Measurements from ENCODE around the gene CDK14. TPM values are rescaled to one million over a fixed set of nuclear protein-coding genes. Genes with fewer than 3 reads are reported as not detected.

Gene CDK14
- total RNA-seq, 2 experiments from 2014 or later = 0.05 to 0.27 TPM

DNA sequence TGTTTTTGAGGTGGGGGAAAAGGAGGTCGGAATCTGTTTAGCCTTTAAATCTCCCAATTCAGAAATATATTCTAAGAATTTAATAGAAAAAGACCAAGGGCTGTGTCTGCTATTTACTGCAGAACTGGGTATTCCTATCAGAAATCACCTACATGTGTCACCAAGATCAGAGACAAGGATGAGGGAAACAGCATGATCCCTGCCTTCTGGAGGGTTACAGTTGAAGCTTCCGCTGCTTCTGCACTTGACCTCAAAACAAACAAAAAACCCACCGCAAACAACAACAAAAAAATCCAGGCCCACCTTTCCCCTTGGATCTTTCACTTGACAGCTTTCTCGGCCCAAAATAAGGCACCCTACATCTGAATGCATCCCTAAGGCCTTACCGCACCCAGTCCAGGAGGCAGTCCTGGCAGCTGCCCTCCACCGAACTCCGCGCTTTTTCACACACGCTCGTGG lies 750 bp upstream of the CDK14 start:
- Mint-ChIP-seq H3K4me1 (ENCODE audit: low read depth) (peaks cover 17% of the 10 kb centered on the region), H3K4me3 (peak overlapping the region; percentile 59), H3K27me3 (peaks cover 52% of the 10 kb centered on the region), H3K36me3 (ENCODE audit: low read depth) (no peaks in the 10 kb centered on the region), H3K27ac (no peak overlapping the region), H3K9me3 (no peaks in the 10 kb centered on the region)
- TF ChIP-seq, protein P1, sequence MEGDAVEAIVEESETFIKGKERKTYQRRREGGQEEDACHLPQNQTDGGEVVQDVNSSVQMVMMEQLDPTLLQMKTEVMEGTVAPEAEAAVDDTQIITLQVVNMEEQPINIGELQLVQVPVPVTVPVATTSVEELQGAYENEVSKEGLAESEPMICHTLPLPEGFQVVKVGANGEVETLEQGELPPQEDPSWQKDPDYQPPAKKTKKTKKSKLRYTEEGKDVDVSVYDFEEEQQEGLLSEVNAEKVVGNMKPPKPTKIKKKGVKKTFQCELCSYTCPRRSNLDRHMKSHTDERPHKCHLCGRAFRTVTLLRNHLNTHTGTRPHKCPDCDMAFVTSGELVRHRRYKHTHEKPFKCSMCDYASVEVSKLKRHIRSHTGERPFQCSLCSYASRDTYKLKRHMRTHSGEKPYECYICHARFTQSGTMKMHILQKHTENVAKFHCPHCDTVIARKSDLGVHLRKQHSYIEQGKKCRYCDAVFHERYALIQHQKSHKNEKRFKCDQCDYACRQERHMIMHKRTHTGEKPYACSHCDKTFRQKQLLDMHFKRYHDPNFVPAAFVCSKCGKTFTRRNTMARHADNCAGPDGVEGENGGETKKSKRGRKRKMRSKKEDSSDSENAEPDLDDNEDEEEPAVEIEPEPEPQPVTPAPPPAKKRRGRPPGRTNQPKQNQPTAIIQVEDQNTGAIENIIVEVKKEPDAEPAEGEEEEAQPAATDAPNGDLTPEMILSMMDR (IDR thresholded peaks at IDR 0.05) = no peak
- DNase-seq (no peak), ATAC-seq (no peak)
- POLR2A ChIA-PET = interaction anchor here (1.2 kb wide), 1 partner anchor 122 kb away, joined by 3 read pairs; no protein-coding TSS in a partner anchor
- intact Hi-C loops (cut with micrococcal nuclease) = no loop called here
- CTCF ChIA-PET = interaction anchor here (1.0 kb wide), 1 partner anchor 128 kb away, joined by 3 read pairs; no protein-coding TSS in a partner anchor

DNA sequence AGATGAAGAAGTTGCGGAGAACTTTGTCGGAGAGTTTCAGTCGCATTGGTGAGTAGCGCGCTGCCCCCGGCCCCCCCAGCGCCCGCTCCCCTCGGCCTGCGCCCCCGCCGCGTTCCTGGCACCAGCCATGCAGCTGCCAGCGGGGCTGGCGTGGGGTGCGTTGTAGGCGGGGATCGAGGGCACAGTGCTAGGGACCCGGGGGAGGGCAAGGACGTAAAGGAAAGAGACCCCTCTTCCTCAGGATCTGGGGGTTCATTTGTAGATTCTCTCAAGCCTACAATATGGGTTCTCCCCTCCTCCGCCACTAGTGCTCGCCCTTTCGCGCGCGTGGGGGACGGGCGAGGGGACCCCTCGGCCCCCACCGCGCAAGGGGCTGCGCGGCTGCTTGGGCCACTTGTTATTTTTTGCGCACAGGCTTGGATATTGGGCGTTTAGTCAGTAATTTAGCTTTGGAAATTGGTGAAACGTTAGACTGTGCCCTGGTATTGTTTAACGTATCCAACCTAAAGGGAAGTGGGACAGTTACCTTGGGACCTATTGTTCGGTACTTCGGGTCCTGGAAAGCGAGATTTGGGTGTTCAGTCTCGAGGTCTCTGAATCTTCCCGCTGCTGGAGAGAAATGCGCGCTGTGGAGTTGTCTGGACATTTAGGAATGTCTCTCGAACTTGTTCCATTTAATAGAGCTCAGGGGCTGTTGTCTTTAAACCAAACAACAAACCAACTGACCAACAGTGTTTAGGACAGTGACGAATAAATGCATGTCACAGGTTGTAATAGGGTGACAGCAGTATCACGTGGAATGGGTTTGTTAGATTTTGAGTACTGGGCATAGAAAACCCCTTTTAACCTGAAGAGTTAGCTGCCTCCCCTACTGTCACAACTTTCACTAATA lies 796 bp downstream of the CDK14 start:
- Mint-ChIP-seq H3K4me1 (ENCODE audit: low read depth) (peaks cover 17% of the 10 kb centered on the region), H3K27me3 (peaks cover 59% of the 10 kb centered on the region), H3K27ac (no peak overlapping the region), H3K4me3 (peak overlapping the region; percentile 73), H3K9me3 (no peaks in the 10 kb centered on the region), H3K36me3 (ENCODE audit: low read depth) (no peaks in the 10 kb centered on the region)
- intact Hi-C loops (cut with micrococcal nuclease) = no loop called here
- POLR2A ChIA-PET = interaction anchor here (1.1 kb wide), 1 partner anchor 16 kb away, joined by 3 read pairs; no protein-coding TSS in a partner anchor
- DNase-seq (no peak), ATAC-seq (no peak)
- TF ChIP-seq, protein P1 (IDR thresholded peaks at IDR 0.05) = no peak
- CTCF ChIA-PET = interaction anchor here (1.0 to 2.1 kb wide), 2 partner anchors 10 to 141 kb away, joined by 4 to 9 read pairs; no protein-coding TSS in a partner anchor

DNA sequence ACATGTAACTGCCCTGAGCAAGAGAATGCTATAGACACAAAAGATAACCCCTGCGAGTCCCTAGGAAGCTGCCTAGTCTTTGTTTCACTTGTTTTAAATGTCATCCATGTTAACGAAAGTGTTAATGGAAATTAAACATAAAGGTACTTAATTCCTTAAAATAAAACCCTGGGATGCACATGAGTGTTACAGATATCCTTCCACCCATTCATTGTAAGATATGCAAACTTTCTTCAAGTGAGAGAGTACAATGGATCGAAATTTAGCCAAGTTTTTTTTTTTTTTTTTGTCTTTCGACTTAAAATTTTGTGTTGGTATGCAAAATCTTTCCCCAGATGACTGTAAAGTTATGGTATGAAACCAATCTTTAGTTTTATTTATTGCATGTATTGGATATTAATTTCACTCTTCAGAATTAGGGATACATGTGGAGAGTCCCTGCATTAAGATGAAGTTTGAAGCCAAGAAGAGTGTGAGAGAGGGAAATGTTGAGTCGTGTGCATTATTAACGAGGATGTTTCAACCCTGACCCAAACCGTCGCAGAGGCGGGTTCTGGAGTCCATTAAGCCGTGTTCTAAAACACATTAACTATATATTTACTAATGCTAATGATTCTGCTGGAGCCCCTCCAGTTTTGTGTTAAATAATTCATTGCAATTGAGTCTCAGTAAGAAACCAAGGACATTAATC lies 1.6 kb downstream of the CDK14 start:
- no peak for DNase-seq
- TF ChIP-seq, protein P1 (IDR thresholded peaks at IDR 0.05) = no peak
- Mint-ChIP-seq H3K9me3 (no peaks in the 10 kb centered on the region), H3K36me3 (ENCODE audit: low read depth) (no peaks in the 10 kb centered on the region), H3K4me1 (ENCODE audit: low read depth) (peaks cover 17% of the 10 kb centered on the region), H3K4me3 (no peak overlapping the region), H3K27ac (no peak overlapping the region), H3K27me3 (peaks cover 59% of the 10 kb centered on the region)
- intact Hi-C loops (cut with micrococcal nuclease) = no loop called here
- POLR2A ChIA-PET = no interaction called here
- CTCF ChIA-PET = interaction anchor here (1.0 to 2.1 kb wide), 2 partner anchors 9 to 142 kb away, joined by 4 to 9 read pairs; no protein-coding TSS in a partner anchor
- no peak for ATAC-seq

DNA sequence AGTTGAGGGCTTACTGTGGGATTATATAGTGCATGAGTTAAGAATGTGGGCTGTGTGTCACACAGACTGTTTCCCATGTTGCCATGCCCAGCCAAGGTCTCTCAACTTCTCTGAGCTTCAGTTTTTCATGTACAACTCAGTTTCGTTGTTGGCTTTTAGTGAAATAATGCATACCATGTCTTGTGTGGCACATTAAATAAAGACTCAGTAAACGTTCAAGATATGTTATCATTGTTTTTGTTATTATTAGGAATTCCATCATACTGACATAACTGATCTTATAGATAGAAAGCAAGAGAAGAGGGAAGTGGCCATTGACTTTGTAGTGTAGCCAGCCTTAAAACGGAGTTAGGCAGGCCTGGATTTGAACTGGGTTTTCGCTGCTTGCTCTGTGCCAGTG lies 2.9 kb downstream of the CDK14 start:
- no peak overlapping the region for H3K27ac Mint-ChIP-seq
- no peak for DNase-seq
- H3K4me1 Mint-ChIP-seq (ENCODE audit: low read depth) = peaks cover 17% of the 10 kb centered on the region
- ChIA-PET CTCF (no interaction called here), POLR2A (no interaction called here)
- no peak overlapping the region for H3K4me3 Mint-ChIP-seq
- H3K27me3 Mint-ChIP-seq = peaks cover 51% of the 10 kb centered on the region
- no peaks in the 10 kb centered on the region for H3K9me3 Mint-ChIP-seq
- TF ChIP-seq, protein P1 (IDR thresholded peaks at IDR 0.05) = no peak
- intact Hi-C loops (cut with micrococcal nuclease) = no loop called here
- no peaks in the 10 kb centered on the region for H3K36me3 Mint-ChIP-seq (ENCODE audit: low read depth)
- ATAC-seq = no peak
